IPS-15b (cell line): ENCODE data around the gene CWC27.
"Not testable (repeated sequence)": the region's sequence is repeated elsewhere in the genome, so short reads cannot be mapped to it uniquely, and the experiment has no call there.

Experiments
- H3K27me3 ChIP-seq: one replicate; pipeline ENCODE4 v1.6.1; 2013; ENCODE audit warnings: low read length; ENCODE audit not compliant: control insufficient read depth, insufficient read depth
- H3K36me3 ChIP-seq: one replicate; pipeline ENCODE4 v1.6.1; 2013; ENCODE audit warnings: low read length; ENCODE audit not compliant: control insufficient read depth, insufficient read depth
- H3K4me1 ChIP-seq: one replicate; pipeline ENCODE4 v1.6.1; 2013; ENCODE audit warnings: mild to moderate bottlenecking, low read length; ENCODE audit not compliant: control insufficient read depth, insufficient read depth
- H3K4me3 ChIP-seq: one replicate; pipeline ENCODE4 v1.5.1; 2013; ENCODE audit warnings: low read depth, low read length
- H3K9ac ChIP-seq: one replicate; pipeline ENCODE4 v1.6.1; 2013; ENCODE audit warnings: low read depth, mild to moderate bottlenecking, low read length
- H3K9me3 ChIP-seq: one replicate; pipeline ENCODE4 v1.6.1; 2013; ENCODE audit warnings: mild to moderate bottlenecking, low read length; ENCODE audit not compliant: control insufficient read depth, insufficient read depth

Gene CWC27

GRCh38 chr5:64884541-64884940, 115.8 kb downstream of the CWC27 start:
- H3K9ac ChIP-seq, result no peak overlapping the region
- no peaks in the 10 kb centered on the region for H3K27me3 ChIP-seq
- H3K36me3 ChIP-seq, result no peaks in the 10 kb centered on the region
- H3K9me3 ChIP-seq, result no peaks in the 10 kb centered on the region
- no peaks in the 10 kb centered on the region for H3K4me1 ChIP-seq
- no peak overlapping the region for H3K4me3 ChIP-seq

GRCh38 chr5:64887910-64888309, 119.2 kb downstream of the CWC27 start:
- Histone ChIP-seq H3K4me3 (no peak overlapping the region), H3K4me1 (no peaks in the 10 kb centered on the region), H3K36me3 (no peaks in the 10 kb centered on the region), H3K9me3 (no peaks in the 10 kb centered on the region), H3K9ac (no peak overlapping the region), H3K27me3 (no peaks in the 10 kb centered on the region)

GRCh38 chr5:64895748-64896147, 127.0 kb downstream of the CWC27 start:
- Histone ChIP-seq H3K9ac (no peak overlapping the region), H3K27me3 (no peaks in the 10 kb centered on the region), H3K4me3 (no peak overlapping the region), H3K4me1 (no peaks in the 10 kb centered on the region), H3K36me3 (no peaks in the 10 kb centered on the region), H3K9me3 (no peaks in the 10 kb centered on the region)

DNA sequence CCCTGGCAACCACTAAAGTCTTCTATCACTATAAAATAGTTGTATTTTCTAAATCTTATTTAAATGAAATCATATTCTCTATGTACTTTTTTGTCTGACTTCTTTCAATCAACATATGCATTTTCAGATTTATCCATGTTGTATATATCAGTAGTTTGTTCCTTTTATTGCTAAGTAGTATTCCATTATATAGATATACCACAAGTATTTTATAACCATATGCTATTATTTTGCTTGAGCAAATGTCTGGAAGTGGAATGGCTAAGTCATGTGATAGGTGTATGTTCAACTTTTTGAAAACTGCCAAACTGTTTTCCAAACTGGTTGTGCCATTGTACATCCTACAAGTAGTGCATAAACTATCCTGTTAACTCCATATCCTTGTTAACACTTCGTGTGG, 131.1 kb downstream of the CWC27 start:
- H3K36me3 ChIP-seq, result no peaks in the 10 kb centered on the region
- no peak overlapping the region for H3K9ac ChIP-seq
- no peaks in the 10 kb centered on the region for H3K27me3 ChIP-seq
- no peak overlapping the region for H3K4me3 ChIP-seq
- no peaks in the 10 kb centered on the region for H3K9me3 ChIP-seq
- H3K4me1 ChIP-seq, result no peaks in the 10 kb centered on the region

GRCh38 chr5:64900618-64901017, 131.9 kb downstream of the CWC27 start:
- no peaks in the 10 kb centered on the region for H3K9me3 ChIP-seq
- H3K4me1 ChIP-seq, result no peaks in the 10 kb centered on the region
- no peak overlapping the region for H3K4me3 ChIP-seq
- no peaks in the 10 kb centered on the region for H3K36me3 ChIP-seq
- H3K9ac ChIP-seq, result no peak overlapping the region
- no peaks in the 10 kb centered on the region for H3K27me3 ChIP-seq

- H3K9ac ChIP-seq, H3K36me3 ChIP-seq, H3K4me3 ChIP-seq, H3K4me1 ChIP-seq, H3K27me3 ChIP-seq, H3K9me3 ChIP-seq: not testable (repeated sequence)
These were observed 138.7 kb downstream of the CWC27 start for GRCh38 chr5:64907399-64907798.

DNA sequence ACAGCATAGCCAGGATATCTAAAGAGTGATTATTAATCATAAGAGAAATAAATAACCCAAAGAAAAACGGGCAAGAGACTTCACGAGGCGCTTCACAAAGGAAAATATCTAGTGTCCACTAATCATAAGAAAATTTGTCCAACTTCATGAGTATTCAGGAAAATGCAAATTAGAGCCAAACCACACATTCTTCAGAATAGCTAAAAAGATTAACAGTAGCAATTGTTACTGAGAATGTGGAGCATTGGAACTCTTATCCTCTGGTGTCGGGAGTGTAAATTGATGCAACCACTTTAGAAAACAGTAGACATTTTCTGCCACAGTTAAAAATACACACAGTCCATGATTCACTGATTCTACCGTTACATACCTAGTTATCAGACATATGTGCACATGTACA, 145.7 kb downstream of the CWC27 start:
- H3K4me3 ChIP-seq, result no peak overlapping the region
- H3K27me3 ChIP-seq, result no peaks in the 10 kb centered on the region
- no peak overlapping the region for H3K9ac ChIP-seq
- H3K9me3 ChIP-seq, result peaks cover 3% of the 10 kb centered on the region
- peaks cover 3% of the 10 kb centered on the region for H3K36me3 ChIP-seq
- no peaks in the 10 kb centered on the region for H3K4me1 ChIP-seq

GRCh38 chr5:64918083-64918482, 149.4 kb downstream of the CWC27 start:
- H3K27me3 ChIP-seq, result no peaks in the 10 kb centered on the region
- no peak overlapping the region for H3K4me3 ChIP-seq
- H3K4me1 ChIP-seq, result no peaks in the 10 kb centered on the region
- H3K9me3 ChIP-seq, result no peaks in the 10 kb centered on the region
- H3K9ac ChIP-seq, result no peak overlapping the region
- H3K36me3 ChIP-seq, result no peaks in the 10 kb centered on the region

DNA sequence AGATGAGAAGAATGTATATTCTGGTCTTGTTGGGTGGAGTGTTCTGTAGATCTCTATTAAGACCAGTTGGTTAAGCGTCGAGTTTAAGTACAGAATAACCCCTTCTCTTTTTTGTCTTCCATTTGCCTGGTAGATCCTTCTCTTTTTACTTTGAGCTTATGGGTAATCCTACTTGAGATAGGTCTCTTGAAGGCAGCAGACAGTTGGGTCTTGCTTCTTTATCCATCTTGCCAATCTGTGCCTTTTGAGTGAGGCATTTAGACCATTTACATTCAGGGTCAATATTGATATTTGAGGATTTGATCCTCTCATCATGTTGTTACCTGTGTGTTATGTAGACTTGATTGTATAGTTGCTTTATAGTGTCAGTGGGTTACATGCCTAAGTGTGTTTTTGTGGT, 152.7 kb downstream of the CWC27 start:
- Histone ChIP-seq H3K36me3 (no peaks in the 10 kb centered on the region), H3K9me3 (no peaks in the 10 kb centered on the region), H3K4me3 (no peak overlapping the region), H3K27me3 (no peaks in the 10 kb centered on the region), H3K9ac (no peak overlapping the region), H3K4me1 (no peaks in the 10 kb centered on the region)

DNA sequence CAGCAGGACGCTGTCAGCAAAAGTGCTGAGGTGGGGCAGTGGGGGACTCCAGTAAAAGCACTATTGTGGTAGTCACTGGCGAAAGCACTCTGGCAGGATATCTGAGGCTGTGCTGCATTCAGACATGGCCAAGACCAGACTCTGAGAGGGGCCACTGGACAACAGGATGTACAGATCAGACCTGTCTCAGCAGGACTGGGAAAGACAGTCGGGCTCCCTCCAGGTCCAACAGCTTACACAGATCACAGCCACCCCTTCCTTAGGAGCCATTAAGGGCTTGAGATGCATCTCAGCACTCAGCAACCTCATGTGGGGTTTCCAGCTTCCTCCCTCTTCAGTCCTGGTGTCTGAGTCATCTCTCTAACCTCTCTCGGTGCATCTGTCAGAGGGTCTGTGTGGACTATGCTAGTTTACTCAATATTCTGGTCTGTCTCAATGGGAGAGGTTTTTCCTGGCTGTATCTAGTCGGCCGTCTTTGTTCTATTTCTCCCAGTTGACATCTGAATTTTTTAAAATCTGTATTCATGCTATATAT, 154.5 kb downstream of the CWC27 start:
- H3K9ac ChIP-seq, result no peak overlapping the region
- no peaks in the 10 kb centered on the region for H3K4me1 ChIP-seq

GRCh38 chr5:64925123-64925522, 156.4 kb downstream of the CWC27 start:
- no peaks in the 10 kb centered on the region for H3K4me1 ChIP-seq
- no peak overlapping the region for H3K4me3 ChIP-seq
- no peaks in the 10 kb centered on the region for H3K36me3 ChIP-seq
- H3K9ac ChIP-seq, result no peak overlapping the region
- no peaks in the 10 kb centered on the region for H3K9me3 ChIP-seq
- H3K27me3 ChIP-seq, result no peaks in the 10 kb centered on the region

More for the DNA sequence above, 154.5 kb downstream of the CWC27 start:
- Histone ChIP-seq H3K4me3 (no peak overlapping the region), H3K27me3 (no peaks in the 10 kb centered on the region), H3K36me3 (no peaks in the 10 kb centered on the region), H3K9me3 (no peaks in the 10 kb centered on the region)

DNA sequence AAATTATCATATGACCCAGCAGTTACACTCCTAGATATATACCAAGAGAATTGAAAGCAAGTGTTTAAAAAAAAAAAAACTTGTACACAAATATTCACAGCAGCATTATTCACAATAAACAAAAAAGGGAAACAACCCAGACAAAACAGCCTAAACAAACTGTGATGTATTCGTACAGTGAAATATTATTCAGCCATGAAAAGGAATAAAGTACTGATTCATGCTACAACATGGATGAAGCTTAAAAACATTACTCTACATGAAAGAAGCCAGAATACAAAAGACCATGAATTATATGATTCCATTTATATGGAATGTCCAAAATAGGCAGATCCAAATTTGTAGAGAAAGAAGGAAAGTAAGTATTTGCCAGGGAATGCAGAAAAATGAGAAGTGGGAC, 161.1 kb downstream of the CWC27 start:
- Histone ChIP-seq H3K27me3 (no peaks in the 10 kb centered on the region), H3K36me3 (no peaks in the 10 kb centered on the region), H3K9ac (no peak overlapping the region), H3K4me1 (no peaks in the 10 kb centered on the region), H3K9me3 (no peaks in the 10 kb centered on the region), H3K4me3 (no peak overlapping the region)
